HG02884 (cell line): ENCODE measurements around the gene ADAP2.
"Not testable (repeated sequence)": the region's sequence is repeated elsewhere in the genome, so short reads cannot be mapped to it uniquely, and the experiment has no call there.

Experiments
- ATAC-seq: cut with Tn5 transposase; IDR thresholded peaks from one replicate; pipeline ENCODE4 v1.9.1; 2021; ENCODE audit warnings: mild to moderate bottlenecking, moderate library complexity; ENCODE audit not compliant: unreplicated experiment

Gene ADAP2

DNA sequence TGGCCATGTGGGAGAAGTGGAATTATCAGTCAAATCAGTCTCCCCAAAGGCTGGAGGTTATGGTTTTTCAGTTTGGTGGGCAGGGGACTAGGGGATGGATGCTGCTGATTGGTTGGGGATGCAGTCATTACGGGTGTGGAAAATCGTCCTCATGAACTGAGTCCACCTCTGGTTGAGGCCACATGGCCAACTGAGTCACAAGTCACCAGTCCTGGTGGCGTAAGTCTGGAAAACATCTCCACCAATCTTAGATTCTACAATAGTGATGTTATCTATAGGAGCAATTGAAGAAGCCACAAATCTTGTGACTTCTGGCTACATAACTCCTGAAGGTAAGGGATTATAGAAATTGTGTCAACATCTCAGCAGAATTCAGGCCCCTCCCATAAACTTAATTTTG is 43.9 kb downstream of the ADAP2 start:
- no peak for ATAC-seq

DNA sequence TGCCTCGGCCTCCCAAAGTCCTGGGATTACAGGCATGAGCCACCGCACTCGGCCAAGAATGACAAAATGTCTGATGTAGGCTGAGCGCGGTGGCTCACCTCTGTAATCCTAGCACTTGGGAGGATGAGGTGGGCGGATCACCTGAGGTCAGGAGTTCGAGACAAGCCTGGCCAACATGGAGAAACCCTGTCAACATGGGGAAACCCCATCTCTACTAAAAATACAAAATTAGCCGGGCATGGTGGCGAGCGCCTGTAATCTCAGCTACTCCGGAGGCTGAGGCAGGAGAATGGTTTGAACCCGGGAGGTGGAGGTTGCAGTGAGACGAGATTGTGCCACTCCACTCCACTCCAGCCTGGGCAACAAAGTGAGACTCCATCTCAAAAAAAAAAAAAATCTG is 46.2 kb downstream of the ADAP2 start:
- ATAC-seq = not testable (repeated sequence)

DNA sequence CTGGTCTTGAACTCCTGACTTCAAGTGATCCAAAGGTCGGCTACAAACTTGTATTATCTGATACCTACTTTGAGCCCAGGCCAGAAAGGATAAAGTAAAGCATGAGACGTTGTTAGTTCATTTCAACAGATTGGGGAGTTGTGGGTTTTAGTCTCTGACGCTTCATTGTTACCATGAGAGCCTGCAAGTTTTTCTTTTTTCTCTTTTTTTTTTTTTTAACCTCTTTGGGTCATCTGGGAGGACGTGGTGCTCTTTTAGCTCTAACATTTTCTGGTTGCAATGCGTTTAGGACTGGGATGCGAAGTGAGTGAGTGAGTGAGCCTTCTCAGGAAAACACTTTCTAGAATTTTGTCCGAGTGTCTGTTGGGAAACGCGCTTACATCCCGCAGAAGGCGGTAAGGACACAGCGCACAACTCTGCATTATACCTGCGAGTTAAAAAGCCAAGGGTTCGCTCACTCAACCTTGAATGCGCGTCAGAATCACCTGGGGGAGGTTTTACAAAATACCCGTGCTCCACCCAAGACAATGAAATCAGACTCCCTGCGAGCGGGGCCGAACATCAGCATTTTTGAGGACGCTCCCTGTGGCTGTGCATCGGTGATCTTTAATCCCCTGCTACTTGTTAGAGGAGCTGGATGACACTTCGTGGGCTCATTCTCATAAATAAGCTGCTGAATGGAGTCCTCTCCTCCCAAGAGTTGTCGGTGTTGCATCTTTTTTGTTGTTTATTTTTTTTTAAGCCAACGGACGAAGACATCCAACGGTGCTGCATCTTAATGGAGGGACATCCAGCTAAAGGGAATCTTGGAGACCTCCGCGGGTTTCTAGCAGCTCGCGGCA is 48.5 kb downstream of the ADAP2 start:
- ATAC-seq = no peak

DNA sequence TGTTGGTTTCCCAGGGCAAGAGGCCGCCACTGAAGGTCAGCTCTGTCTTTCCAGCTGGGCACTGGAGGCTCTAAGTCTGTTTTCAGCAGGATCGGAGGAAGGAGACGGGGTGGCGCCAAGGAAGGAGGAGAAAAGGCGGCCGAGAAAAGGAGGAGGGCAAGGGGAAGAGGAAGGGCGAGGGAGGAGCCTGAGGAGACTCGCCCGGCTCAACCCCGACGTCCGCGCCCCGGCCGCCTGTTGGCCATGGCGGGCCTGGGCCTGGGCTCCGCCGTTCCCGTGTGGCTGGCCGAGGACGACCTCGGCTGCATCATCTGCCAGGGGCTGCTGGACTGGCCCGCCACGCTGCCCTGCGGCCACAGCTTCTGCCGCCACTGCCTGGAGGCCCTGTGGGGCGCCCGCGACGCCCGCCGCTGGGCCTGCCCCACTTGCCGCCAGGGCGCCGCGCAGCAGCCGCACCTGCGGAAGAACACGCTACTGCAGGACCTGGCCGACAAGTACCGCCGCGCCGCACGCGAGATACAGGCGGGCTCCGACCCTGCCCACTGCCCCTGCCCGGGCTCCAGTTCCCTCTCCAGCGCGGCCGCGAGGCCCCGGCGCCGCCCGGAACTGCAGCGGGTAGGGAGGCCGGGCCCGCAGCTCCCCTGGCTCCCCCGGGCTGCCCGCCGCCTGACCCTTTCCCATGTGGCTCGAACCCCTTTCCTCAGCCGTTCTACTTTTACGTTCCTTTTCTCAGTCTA is 49.3 kb downstream of the ADAP2 start, which contains the start of gene RNF135:
Gene RNF135 (plus strand): TSS at position 209 of the 737 bp plus-strand sequence. CDS start 35 bp downstream, at position 244.
- ATAC-seq = no peak

DNA sequence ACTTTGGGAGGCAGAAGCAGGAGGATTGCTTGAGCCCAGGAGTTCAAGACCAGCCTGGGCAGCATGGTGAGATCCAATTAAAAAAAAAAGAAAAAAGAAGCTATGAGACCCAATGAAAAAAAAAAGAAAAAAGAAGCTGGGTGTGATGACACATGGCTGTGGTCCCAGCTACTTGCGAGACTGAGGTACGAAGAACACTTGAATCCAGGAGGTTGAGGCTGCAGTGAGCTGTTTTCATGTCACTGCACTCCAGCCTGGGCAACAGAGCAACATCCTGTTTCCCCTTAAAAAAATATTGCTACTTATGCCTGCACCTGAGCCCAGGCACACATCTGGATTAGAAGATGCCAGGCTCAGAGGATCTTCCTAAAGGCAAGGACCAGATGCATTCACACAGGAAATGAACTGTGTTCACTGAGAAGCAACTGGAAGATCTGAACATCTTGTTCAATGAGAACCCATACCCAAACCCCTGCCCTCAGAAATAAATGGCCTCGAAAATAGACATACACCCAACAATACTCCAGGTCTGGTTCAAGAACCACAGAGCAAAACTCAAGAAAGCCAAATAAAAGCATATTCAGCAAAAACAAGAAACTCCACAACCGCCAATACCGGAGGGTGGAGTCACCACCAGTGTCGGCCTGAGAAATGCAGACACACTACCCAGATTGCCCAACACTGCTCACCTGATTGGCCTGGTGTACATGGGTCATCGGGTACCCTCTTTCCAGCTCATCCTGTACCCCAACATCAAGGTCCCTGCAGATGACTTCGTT is 53.5 kb downstream of the ADAP2 start:
- no peak for ATAC-seq

DNA sequence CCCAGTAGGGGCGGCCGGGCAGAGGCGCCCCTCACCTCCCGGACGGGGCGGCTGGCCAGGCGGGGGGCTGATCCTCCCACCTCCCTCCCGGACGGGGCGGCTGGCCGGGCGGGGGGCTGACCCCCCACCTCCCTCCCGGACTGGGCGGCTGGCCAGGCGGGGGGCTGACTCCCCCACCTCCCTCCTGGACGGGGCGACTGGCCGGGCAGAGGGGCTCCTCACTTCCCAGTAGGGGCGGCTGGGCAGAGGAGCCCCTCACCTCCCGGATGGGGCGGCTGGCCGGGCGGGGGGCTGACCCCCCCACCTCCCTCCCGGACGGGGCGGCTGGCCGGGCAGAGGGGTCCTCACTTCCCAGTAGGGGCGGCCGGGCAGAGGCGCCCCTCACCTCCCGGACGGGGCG is 58.2 kb downstream of the ADAP2 start:
- ATAC-seq = not testable (repeated sequence)

DNA sequence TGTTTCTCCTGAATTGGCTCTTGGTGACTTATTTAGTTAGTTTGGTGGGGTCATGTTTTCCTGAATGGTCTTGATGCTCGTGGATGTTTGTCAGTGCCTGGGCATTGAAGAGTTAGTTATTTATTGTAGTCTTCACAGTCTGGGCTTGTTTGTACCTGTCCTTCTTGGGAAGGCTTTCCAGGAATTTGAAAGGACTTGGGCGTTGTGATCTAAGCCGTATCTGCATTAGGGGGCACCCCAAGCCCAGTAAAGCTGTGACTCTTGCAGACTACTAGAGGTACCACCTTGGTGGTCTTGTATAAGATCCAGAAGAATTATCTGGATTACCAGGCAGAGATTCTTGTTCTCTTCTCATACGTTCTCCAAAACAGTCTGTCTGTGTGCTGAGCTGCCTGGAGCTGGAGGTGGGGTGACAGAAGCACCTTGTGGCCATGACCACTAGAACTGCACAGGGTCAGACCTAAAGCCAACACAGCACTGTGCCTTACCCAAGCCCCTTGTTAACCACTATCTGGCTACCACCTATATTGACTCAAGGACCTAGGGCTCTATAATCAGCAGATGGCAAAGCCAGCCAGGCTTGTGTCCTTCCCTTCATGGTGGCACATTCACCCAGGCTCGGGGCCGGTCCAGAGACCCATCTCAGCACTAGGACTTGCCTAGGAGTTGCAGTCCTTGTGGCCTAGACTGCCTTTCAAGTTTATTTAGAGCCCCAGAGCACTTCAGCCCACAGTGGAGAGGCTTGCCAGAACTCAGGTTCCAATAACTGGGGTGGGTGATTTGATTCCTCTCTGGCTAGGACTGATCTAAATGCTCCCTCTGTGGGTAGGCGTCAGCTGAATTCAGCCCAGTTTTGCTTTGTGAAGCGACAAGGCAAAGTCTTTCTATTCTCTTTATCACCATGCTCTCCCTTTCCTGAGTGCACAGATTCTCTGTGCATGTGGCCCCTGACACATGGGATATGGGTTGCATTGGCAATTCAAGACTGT is 60.1 kb downstream of the ADAP2 start:
- ATAC-seq = no peak

DNA sequence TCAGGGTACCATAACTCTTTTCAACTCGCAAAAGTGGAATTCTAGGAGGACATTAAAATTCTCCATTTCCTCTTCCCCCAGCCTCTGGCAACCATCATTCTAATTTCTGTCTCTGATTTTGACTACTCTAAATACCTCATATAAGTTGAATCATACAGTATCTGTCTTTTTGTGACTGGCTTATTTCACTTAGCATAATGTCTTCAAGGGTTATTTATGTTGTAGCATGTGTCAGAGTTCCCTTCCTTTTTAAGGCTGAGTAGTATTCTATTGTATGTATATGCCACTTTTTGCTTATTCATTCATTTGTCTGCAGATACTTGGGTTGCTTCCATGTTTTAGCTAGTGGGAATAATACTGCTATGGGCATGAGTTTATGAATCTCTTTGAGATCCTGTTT is 61.1 kb downstream of the ADAP2 start:
- no peak for ATAC-seq

DNA sequence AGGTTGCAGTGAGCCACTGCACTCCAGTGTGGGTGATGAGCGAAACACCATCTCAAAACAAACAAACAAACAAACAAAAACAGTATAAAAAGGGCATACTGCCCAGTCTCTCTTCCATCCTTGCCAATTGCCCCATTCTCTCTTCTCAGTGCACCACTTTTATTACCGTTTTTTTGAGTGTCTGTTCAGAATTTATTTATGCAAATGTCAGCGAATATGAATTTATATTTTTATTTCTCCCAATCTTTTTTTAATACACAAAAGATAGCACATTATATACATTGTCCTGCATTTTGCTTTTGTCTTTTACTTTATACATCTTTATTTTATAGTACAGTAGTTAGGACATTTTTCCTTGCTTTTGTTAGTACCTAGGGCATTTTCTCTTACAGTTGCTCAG is 68.7 kb downstream of the ADAP2 start:
- ATAC-seq = no peak

DNA sequence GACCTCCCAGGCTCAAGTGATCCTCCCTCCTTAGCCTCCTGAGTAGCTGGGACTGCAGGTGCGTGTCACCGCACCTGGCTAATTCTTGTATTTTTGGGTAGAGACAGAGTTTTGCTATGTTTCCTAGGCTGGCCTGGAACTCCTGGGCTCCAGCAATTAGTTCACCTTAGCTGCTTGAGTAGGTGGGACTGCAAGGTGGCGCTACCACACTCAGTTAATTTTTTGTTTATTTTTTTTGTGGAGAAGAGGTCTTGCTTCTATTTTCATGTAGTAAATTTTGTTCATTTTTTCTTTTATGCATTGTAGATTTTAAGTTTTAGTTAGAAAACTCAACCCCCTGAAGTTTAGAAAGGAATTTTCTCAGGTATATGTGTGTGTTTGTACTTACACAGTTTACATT is 70.8 kb downstream of the ADAP2 start:
- ATAC-seq = no peak

DNA sequence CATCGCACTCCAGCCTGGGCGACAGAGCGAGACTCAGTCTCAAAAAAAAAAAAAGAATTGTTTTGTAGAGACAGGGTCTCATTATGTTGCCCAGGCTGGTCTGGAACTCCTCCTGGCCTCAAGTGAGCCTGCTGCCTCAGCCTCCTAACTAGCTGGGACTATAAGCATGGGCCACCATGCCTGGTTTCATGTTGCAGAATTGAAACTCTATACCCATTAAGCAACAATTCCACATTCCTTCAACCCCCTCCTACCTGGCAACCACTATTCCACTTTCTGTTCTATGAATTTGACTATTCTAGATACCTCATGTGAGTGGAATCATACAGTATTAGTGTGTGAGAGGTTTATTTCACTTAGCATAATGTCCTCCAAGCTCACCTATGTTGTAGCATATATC is 73.6 kb downstream of the ADAP2 start:
- ATAC-seq = no peak

DNA sequence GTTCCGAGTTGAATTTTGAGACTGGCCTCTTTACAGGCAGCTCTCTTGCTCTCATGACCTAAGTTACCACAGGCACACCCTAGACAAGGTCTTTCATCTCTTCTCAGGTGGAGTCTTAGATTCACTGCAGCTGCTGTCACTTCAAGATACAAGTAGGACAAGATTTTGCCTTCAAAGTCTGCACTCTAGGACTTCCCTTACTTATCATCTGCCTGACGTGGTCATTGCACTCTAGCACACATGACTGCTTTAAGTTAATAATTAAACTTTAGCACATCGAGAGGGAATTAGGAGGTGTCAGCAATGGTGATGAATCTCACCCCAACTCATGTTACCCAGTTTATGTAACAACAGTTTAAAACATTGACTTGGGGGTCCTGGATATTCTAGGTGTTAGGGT is 74.7 kb downstream of the ADAP2 start:
- ATAC-seq = no peak

DNA sequence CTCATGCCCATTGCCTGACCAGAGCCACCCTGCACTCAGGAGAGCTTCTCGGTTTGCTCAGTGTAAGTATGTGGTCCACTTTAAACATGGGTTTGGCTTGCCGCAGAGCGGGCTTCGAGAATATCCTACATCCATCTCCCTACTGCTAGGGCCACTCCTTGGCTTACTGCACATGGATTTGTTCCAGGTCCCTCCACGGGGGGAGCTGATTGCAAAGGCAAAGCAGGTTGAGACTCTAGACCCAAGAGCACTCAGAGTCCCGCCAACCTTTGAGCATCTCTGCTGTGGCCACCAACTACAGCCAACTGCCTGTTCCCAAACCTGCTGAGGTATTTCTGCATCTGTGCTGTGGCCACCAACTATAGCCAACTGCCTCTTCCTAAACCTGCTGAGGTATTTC is 75.5 kb downstream of the ADAP2 start:
- ATAC-seq = no peak

DNA sequence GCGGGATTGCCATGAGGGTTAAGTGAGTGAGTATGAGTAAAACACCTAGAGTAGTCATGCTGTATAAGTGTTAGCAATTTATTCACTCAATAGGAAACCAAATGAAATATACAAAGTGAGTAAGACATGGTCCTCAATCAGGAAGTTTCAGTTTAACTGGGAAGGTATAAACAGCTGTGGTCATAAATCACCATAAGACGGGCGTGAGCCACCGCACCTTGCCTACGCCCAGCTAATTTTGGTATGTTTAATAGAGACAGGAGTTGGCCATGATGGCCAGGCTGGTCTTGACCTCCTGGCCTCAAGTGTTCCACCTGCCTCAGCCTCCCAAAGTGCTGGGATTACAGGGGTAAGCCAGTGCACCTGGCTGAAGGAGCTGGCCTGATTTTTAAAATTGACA is 76.1 kb downstream of the ADAP2 start:
- no peak for ATAC-seq

DNA sequence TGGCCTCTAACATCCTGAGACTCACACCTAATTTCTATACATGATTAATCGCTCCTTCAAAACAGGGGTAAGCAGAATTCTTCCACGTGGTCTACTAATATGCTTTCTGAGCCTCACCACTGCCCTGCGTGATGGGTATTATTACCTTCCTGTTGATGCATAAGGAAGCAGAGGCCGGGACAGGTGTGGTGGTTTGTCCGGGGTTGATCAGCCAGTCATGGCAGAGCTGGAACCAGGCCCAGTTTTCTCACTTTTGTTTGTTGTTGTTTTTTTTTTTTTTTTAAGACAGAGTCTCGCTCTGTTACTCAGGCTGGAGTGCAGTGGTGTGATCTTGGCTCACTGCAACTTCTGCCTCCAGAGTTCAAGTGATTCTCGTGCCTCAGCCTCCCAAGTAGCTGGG is 80.3 kb downstream of the ADAP2 start:
- ATAC-seq = no peak

DNA sequence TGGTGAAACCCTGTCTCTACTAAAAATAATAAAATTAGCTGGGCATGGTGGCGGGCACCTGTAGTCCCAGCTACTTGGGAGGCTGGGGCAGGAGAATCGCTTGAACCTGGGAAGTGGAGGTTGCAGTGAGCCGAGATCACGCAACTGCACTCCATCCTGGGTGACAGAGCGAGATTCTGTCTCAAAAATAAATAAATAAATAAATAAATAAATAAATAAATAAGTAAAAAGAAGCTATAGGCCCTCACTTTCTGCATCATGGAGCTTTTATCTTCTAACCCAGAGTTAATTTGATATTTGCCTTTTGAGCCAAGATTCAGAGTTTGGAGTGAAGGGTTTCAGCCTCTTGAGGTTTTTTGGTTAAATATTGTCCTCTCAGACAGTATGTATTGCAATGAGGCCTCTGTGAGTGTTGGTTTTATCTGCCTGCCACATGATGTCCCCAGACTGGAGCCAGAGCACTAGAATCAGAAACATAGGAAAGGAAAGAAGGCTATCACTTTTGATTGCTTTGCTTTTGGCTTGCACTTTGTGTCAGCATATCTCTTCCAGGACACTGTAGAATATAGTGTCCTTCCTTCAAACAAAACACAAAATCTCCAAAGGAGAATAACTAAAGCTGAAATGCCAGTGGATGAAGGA is 81.6 kb downstream of the ADAP2 start:
- ATAC-seq = no peak

DNA sequence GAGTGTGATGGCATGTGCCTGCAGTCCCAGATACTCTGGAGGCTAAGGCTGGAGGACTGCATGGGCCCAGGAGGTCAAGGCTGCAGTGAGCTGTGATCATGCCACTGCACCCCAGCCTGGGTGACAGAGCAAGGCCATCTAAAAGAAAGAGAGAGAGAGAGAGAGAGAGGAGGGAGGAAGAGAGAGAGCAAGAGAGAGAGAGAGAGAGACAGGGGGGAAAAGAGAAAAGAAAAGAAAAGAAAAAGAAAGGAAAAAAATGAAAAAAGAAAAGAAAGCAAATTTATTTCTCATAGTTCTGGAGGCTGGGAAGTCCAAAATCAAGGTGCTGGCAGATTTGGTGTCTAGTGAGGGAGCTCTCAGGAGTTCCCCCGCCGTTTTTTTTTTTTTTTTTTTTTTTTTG is 82.4 kb downstream of the ADAP2 start:
- no peak for ATAC-seq

DNA sequence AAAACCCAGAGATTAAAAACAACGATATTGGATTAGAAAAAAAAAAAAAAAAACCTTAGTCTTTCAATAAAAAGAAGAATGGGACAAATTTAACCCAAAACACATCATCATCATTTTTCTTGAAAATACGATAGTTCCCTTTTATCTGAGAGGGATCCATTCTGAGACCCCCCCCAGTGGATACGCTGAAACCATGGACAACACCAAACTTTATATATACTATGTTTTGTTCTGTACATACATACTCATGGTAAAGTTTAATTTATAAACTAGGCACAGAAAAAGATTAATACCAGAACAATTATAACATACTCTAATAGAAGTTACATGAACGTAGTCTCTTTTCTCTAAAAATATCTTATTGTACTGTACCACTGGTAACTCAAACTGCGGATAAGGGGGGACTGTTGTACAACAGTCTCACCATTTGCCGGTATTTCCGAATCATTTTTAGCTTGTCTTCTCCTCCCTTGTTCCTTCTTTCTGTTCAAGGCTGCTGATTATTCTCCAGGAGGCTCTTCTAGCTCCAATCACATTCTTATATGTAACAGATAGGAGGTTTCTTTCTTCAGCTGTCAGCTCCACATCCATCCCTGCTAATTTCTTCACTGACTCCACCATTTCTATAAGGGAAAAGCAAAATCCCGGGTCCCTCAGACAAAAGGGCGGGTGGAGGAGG is 86.1 kb downstream of the ADAP2 start:
- ATAC-seq = no peak

DNA sequence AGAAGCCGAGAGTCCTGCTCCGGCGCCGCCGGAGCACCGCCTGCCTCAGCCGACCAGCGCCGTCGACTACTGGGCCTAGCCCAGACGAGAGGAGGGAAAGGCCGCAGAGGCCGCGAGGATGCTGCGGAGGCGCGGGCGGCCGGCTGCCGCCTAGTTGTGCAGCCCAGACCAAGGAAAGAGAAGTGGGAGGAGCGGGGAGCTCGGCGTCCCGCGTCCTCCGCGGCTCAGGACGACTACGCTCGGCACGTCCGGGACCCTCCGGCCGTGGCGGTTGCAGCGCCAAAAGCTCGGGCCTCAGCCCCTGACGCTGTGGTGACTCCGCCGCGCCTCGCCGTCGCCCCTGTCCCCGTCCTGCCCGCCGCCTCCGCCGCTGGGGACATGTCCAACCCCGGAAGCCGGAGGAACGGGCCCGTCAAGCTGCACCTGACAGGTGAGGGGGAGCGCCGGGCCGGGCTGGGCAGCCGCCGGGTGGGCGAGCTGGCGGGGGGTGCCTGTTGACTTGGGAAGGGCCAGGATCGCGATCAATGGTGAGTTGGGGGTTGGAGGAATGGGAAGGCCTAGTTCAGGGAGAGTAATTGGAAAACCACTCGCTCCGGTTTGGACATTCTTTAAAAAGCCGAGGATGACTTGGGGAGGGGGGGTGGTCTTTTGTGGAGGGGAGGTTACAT is 86.8 kb downstream of the ADAP2 start:
- ATAC-seq = no peak
